GM19238 (cell line): ENCODE measurements around the gene EBLN2.

Experiments
- DNase-seq: peaks from one replicate; pipeline ENCODE4 v3.0.0; 2011; ENCODE audit warnings: low spot score; ENCODE audit not compliant: insufficient read length

EBLN2 gene

DNA sequence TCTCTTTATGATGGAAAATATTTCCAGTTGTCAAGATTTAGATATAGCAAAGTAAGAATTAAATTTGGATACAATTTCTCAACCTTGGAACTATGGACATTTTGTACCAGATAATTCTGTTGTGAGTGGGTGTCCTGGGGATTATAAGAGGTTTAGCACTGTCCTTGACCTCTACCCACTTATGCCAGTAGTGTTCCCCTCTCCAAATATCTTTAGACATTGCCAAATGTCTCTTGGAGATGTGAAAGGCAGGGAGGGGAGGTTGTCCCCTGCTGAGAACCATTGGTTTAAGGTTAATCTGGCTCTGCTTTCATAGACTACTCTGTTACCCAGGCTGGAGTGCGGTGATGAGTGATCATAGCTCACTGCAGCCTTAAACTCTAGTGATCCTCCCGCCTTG, at the start of gene EBLN2:
Gene EBLN2, plus strand, starts transcription at position 244 of the 400 bp plus-strand sequence. CDS start 423 bp downstream, outside the sequence.
- no peak for DNase-seq

DNA sequence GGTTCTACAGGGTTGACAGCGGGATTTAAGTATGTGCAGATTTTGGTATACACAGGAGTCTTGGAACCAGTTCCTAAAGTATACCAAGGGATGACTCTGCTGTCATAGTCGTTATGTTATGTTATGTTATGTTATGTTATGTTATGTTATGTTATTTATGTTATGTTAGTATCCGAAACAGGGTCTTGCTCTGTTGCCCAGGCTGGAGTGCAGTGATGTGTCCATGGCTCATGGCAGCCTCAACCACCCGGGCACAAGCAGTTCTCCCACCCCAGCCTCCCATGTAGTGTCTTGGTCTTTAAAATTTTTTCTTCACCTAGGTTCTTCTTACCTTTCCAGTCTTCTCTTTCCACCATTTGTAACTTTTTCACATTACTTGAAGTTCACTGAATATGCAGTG, 43.2 kb upstream of the EBLN2 start:
- no peak for DNase-seq

DNA sequence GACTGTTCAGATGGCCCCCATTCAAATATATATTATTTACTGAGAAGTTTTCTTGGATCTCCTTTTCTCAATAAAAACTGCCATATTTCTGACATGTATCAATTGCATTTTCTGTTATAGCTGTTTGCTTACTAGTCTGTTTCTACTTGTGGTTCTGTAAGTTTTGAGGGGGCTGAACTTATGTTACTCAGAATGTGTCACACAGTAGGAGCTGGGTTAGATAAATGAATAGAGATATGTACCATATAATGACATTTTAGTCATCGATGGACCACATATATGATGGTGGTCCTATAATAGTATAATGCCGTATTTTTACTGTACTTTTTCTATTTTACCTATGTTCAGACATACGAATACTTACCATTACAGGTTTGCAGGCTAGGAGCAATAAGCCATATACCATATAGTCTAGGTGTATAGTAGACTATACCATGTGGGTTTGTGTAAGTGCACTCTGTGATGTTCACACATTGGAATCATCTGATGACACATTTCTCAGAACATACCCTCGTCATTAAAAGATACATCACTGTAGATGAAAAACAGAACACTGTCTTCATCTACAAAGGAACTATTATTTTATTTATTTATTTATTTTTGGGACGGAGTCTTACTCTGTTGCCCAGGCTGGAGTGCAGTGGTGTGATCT, 42.5 kb upstream of the EBLN2 start:
- no peak for DNase-seq

- DNase-seq, result no peak
Measured at GRCh38 chr3:73021301-73021835, 40.1 kb upstream of the EBLN2 start.

DNA sequence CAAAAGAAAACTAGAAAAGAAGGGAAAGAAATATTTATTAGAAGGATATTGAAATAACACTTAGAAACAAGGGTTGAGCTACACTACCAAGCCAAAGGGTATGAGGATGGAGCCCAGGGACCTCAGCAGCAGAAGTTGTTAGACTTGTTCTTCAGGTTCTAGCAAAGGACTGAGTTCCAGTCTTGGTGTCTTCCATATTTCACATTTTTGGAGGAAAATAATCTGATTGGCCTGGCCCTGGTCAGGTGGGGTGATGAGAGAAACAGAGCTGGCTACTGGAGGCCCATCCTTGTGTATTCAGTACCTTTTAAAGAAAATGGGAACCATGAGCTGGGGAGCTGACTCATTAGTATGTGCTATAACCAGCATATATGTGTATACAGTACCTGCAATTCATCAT, 36.6 kb upstream of the EBLN2 start:
- DNase-seq, result no peak

GRCh38 chr3:73026111-73026759, 35.2 kb upstream of the EBLN2 start:
- DNase-seq, result no peak

GRCh38 chr3:73026760-73027113, 34.7 kb upstream of the EBLN2 start:
- DNase-seq, result no peak

GRCh38 chr3:73028803-73029202, 32.7 kb upstream of the EBLN2 start:
- DNase-seq, result no peak

DNA sequence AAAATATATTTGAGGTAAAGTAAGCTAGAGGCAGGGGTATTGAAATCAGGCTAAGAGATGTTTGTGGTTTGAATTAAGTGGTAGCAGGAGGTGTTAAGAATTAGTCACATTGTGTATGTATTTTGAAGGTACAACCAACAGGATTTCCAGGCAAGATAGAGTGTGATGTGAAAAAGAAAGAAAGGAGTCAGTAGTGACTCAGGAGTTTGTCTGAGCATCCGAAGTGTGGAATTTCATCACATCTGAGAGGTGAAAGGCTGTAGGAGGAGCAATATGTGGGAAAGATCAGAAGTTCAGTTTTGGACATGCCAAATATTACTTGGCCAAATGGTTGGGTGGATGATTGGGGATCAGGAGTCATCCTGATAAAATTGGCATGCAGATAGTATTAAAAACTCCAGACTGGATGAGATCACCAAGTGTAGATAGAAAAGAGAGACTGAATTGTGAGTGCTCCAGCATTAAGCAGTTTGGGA, 32.1 kb upstream of the EBLN2 start:
- no peak for DNase-seq

DNA sequence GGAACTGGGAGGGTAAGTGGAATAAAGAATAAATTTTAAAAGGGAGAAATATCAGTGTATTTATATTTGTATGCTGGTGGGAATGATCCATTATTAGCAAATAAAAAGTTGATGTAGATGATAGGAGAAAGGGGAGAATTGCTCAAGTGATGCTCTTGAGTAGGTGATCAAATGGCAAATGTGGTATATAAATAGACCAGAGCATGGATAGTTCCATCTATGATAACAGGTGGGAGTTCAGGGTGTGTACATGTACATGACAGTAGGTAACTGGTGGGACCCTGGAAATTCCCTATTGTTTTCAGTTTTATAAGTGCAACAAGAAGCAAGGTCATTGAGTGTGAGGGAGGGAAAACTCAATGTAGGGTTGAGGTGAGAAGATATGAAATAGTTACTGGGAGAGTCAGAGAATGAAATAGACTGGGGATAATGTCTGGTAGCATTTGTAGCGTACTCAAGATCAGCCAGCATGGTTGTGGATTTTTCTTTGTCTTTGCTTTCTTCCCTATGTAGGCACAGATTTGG, 31.3 kb upstream of the EBLN2 start:
- no peak for DNase-seq

DNA sequence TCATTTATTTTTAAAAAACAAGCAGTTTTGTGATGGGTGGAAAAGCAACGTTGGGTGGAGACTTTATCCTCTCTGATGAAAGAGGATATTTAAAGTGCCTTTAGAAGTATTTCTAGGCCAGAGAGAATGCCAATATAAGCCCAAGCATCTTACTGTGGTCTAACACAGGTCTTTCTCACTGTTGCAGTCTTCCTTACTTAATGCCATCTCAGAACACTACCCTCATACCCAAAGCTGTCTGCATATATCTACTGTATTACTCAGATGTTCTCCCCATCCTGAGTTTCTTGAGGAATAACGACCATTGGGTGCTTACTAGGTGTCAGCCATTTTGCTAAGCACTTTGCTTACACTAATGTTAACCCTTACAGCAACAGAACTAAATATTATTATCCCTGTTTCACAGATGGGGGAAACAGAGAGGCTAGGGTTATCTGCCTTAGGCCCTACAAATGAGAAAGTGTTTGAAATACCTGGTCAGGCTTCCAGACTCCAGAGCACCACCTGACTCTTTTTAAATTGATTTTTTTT, 29.8 kb upstream of the EBLN2 start:
- no peak for DNase-seq

DNA sequence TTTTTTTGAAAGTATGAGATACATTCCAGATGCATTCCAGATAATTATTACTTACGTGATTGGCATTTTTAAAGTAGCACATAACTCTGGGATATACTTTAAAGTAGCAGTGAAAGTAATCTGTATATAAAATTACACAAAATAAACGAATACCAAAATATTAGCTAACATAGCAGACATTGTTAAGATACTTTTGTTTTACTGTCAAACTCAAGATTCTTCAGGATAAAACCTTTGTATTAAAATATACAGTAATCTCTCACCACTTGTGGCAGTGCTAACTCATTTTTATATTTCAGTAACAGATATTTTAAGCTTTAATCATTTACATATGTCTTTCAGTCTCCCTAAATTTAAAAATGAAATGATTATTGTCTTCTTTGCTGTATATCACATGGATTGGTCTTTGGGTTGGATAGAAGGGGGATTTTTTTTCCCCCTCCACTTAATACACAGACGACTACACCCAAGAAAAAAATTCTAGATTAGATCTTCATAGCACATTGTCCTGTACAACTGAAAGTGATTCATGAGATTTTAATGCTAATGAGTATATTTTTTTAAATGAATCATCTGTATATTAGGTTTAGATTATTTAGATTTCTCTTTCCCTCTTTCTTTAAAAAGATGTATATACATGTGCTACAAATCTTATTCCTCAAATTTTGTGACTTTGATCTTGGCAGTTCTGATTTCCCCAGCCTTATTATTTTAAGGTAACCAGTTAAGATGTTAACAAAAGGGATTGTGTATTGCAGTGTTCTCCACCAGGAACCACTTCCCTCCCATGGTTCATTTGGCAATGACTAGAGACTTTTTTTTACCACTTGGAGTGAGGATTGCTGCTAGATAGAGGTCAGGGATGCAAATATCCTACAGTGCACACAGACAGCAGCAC, 24.5 kb upstream of the EBLN2 start:
- DNase-seq, result no peak

GRCh38 chr3:73041537-73041936, 19.9 kb upstream of the EBLN2 start:
- no peak for DNase-seq

DNA sequence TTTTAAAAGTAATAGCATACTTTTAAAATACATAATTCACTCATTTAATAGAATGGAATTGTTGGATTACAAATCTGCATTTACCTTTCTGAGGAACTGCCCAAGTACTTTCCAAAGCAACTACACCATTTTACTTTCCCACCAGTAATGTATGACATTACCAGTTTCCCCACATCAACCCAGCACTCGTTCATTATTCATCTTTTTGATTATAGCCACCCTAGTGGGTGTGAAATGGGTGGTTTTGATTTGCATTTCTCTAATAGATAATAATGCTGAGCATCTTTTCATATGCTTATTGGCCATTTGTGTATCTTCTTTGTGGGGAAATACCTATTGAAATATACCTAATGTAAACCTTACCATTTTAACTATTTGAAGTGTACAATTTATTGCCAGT, 18.0 kb upstream of the EBLN2 start:
- no peak for DNase-seq

DNA sequence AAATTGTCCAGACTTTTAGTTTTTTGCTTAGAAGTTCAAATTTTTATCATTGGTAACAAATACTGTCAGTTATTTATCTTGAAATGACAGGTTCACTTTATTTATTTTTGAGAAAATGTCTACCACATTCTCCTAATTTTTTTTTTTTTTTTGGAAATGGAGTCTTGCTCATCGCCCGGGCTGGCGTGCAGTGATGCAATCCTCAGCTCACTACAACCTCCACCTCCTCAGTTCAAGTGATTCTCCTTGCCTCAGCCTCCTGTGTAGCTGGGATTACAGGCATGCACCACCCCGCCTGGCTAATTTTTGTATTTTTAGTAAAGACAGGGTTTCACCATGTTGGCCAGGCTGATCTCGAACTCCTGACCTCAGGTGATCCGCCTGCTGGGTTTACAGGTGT, 16.1 kb upstream of the EBLN2 start:
- no peak for DNase-seq

- DNase-seq, result no peak
Measured at GRCh38 chr3:73046195-73046594, 15.3 kb upstream of the EBLN2 start.

DNA sequence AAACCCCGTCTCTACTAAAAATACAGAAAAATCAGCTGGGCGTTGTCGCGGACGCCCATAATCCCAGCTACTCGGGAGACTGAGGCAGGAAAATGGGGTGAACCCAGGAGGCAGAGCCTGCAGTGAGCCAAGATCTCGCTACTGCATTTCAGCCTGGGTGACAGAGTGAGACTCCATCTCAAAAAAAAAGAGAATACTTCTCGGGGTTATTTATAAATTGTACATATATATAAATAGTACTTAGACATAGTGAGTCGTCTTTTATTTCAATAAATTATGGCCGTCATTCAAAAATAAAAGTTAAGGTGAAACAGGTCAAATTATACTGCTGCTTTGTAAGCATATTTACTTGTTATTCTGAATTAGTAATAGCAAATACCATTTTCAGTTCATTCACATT, 12.1 kb upstream of the EBLN2 start:
- DNase-seq, result no peak

GRCh38 chr3:73052857-73053256, 8.6 kb upstream of the EBLN2 start:
- no peak for DNase-seq

DNA sequence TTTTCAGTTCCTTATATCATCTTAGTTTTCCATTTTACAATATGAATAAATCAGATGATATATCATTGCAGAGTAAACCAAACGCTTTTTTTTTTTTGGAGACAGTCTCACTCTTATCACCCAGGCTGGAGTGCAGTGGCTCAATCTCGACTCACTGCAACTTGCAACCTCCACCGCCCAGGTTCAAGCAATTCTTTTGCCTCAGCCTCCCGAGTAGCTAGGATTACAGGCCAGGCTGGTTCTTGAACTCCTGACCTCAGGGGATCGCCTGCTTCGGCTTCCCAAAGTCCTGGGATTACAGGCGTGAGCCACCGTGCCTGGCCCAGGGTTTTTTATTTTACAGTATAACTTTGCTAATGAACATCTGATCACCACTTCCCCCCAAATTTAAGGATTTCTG, 5.9 kb upstream of the EBLN2 start:
- no peak for DNase-seq

- no peak for DNase-seq
Measured at GRCh38 chr3:73056014-73056844, 5.2 kb upstream of the EBLN2 start.

- no peak for DNase-seq
Measured at GRCh38 chr3:73056845-73057150, 4.7 kb upstream of the EBLN2 start.
